ENCODE results near the gene DTYMK.

GRCh38 chr2:241736111-241736510 is 49.5 kb upstream of the DTYMK start:
- TF ChIP-seq CTCF (IDR thresholded peaks at IDR 0.05; ENCODE audit: extremely low read depth in 1 of 2, insufficient read depth in 1 of 2, low read depth in 1 of 2, low read length in 2 of 2) = no peak
- no peak for TF ChIP-seq POLR2AphosphoS5 (IDR thresholded peaks at IDR 0.05; ENCODE audit: insufficient read depth, low read depth, low read length)
